ENCODE measurements around the gene APOC3. TPM values are rescaled to one million over a fixed set of nuclear protein-coding genes. Genes with fewer than 3 reads are reported as not detected.

APOC3 gene
- total and polyA plus RNA-seq, 8 donors, result 0.32 to 2.1 (median 0.62) TPM; not detected in 3

DNA sequence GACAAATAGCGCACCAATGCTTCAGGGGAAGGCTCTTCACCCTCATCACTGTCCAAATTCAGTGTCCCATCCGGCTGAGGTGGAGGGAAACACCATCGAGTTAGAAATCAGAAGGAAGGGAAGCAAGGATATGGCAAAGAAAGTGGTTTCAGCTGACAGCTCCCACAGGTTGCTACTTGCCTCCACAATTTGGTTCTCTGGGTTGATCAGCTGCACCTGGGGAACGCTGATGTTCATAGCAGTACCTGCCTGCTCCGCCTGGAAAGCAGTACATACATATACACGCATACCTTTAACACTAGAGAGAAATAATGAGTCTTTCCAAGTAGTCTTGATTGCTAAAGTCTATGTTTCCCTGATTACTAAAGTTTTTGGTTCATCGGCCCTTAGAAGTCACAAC, 45.5 kb downstream of the APOC3 start:
- H3K9me3 ChIP-seq, result no peaks in the 10 kb centered on the region
- H3K4me1 ChIP-seq, result peaks cover 3 to 18% of the 10 kb centered on the region in 2 donors
- ATAC-seq (no peak), DNase-seq (no peak)
- H3K4me3 ChIP-seq, result no peak overlapping the region
- H3K36me3 ChIP-seq, result peaks cover 0 to 69% of the 10 kb centered on the region in 2 donors
- no peak overlapping the region for H3K27ac ChIP-seq
- TF ChIP-seq, protein P1, sequence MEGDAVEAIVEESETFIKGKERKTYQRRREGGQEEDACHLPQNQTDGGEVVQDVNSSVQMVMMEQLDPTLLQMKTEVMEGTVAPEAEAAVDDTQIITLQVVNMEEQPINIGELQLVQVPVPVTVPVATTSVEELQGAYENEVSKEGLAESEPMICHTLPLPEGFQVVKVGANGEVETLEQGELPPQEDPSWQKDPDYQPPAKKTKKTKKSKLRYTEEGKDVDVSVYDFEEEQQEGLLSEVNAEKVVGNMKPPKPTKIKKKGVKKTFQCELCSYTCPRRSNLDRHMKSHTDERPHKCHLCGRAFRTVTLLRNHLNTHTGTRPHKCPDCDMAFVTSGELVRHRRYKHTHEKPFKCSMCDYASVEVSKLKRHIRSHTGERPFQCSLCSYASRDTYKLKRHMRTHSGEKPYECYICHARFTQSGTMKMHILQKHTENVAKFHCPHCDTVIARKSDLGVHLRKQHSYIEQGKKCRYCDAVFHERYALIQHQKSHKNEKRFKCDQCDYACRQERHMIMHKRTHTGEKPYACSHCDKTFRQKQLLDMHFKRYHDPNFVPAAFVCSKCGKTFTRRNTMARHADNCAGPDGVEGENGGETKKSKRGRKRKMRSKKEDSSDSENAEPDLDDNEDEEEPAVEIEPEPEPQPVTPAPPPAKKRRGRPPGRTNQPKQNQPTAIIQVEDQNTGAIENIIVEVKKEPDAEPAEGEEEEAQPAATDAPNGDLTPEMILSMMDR (IDR thresholded peaks at IDR 0.05), result no peak
- intact Hi-C loops (cut with DNase I), result no loop called here
- H3K27me3 ChIP-seq, result no peaks in the 10 kb centered on the region

DNA sequence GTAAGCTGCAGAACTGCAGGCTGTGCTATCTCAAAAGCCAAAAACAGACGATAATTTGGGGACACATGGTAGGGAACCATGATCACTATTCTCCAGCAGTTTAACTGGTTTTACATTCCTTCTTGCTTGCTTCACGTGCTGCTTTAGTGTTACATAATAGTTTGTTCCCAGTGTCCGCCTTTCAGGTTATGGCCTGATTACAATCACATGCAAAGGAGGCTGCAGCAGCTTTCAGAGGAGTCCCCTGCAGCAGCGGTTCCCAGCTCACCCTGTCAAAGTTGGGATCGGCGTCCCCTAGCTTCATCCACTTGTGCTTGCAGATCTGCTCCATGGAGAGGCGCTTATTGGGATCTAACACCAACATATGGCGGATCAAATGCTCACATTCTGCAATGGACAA, 46.9 kb downstream of the APOC3 start:
- Histone ChIP-seq H3K27ac (no peak overlapping the region), H3K27me3 (no peaks in the 10 kb centered on the region), H3K9me3 (no peaks in the 10 kb centered on the region), H3K4me3 (no peak overlapping the region), H3K36me3 (peaks cover 0 to 54% of the 10 kb centered on the region in 2 donors), H3K4me1 (peaks cover 4 to 7% of the 10 kb centered on the region in 2 donors)
- ATAC-seq (no peak), DNase-seq (no peak)
- TF ChIP-seq, protein P1 (IDR thresholded peaks at IDR 0.05), result no peak
- intact Hi-C loops (cut with DNase I), result no loop called here

GRCh38 chr11:116879800-116880625, 50.3 kb downstream of the APOC3 start:
- Histone ChIP-seq H3K27ac (no peak overlapping the region), H3K36me3 (peaks cover 0 to 20% of the 10 kb centered on the region in 2 donors), H3K9me3 (no peaks in the 10 kb centered on the region), H3K4me3 (no peak overlapping the region), H3K4me1 (peaks cover 4 to 7% of the 10 kb centered on the region in 2 donors), H3K27me3 (no peaks in the 10 kb centered on the region)
- intact Hi-C loops (cut with DNase I), result loop anchor here in 1 of 2 donors (5.0 kb wide), 1 partner anchor 222 kb away; no protein-coding TSS in a partner anchor
- TF ChIP-seq, protein P1 (IDR thresholded peaks at IDR 0.05), result peak; percentile 57 to 69
- DNase-seq (peak in 2 of 4 donors; percentile 57 to 74), ATAC-seq (peak; percentile 97)

GRCh38 chr11:116881143-116881542, 51.4 kb downstream of the APOC3 start:
- TF ChIP-seq, protein P1 (IDR thresholded peaks at IDR 0.05), result no peak
- Histone ChIP-seq H3K4me3 (no peak overlapping the region), H3K27me3 (no peaks in the 10 kb centered on the region), H3K4me1 (peaks cover 4 to 7% of the 10 kb centered on the region in 2 donors), H3K9me3 (no peaks in the 10 kb centered on the region), H3K36me3 (peaks cover 0 to 9% of the 10 kb centered on the region in 2 donors), H3K27ac (no peak overlapping the region)
- intact Hi-C loops (cut with DNase I), result loop anchor here in 1 of 2 donors (5.0 kb wide), 1 partner anchor 221 kb away; no protein-coding TSS in a partner anchor
- DNase-seq (no peak), ATAC-seq (no peak)

- intact Hi-C loops (cut with DNase I), result loop anchor here in 1 of 2 donors (5.0 kb wide), 1 partner anchor 220 kb away; no protein-coding TSS in a partner anchor
- H3K4me3 ChIP-seq, result no peak overlapping the region
- TF ChIP-seq, protein P1 (IDR thresholded peaks at IDR 0.05), result no peak
- H3K4me1 ChIP-seq, result peaks cover 4 to 7% of the 10 kb centered on the region in 2 donors
- DNase-seq (no peak), ATAC-seq (peak; percentile 20)
- H3K9me3 ChIP-seq, result no peaks in the 10 kb centered on the region
- H3K27ac ChIP-seq, result no peak overlapping the region
- no peaks in the 10 kb centered on the region for H3K27me3 ChIP-seq
- H3K36me3 ChIP-seq, result no peaks in the 10 kb centered on the region
Measured at GRCh38 chr11:116882386-116882785, 52.7 kb downstream of the APOC3 start.

Data from left lung (tissue), 10 donors.